Fibroblast of lung (primary cell): ENCODE data around the gene ACAA1. TPM values are rescaled to one million over a fixed set of nuclear protein-coding genes. Genes with fewer than 3 reads are reported as not detected.

ENCODE experiments used
- DNase-seq, 2 donors: peaks; one replicate each; pipeline versions ENCODE4 v3.0.0 to v3.0.0-alpha.2; 2010; ENCODE audit warnings: low read depth in 2 of 2
- H2AFZ ChIP-seq: 2 replicates; pipeline ENCODE4 v1.5.1; 2012; ENCODE audit warnings: low read length, control low read depth, inconsistent platforms
- H3K27ac ChIP-seq: 2 replicates; pipeline ENCODE4 v1.5.1; 2011; ENCODE audit warnings: low read length, control low read depth; ENCODE audit not compliant: insufficient read depth
- H3K27me3 ChIP-seq: 2 replicates; pipeline ENCODE4 v1.5.1; 2011; ENCODE audit warnings: mild to moderate bottlenecking, low read length; ENCODE audit not compliant: control insufficient read depth, insufficient read depth
- H3K36me3 ChIP-seq: 2 replicates; pipeline ENCODE4 v1.5.1; 2011; ENCODE audit warnings: low read length; ENCODE audit not compliant: control insufficient read depth, insufficient read depth
- H3K4me1 ChIP-seq: 2 replicates; pipeline ENCODE4 v1.5.1; 2011; ENCODE audit warnings: low read length; ENCODE audit not compliant: control insufficient read depth, insufficient read depth; ENCODE audit errors: extremely low read depth
- H3K4me2 ChIP-seq: 2 replicates; pipeline ENCODE4 v1.5.1; 2011; ENCODE audit warnings: low read length, control low read depth; ENCODE audit not compliant: insufficient read depth; ENCODE audit errors: extremely low read depth
- H3K4me3 ChIP-seq, 4 experiments: fragments of 200-600 bp in 1 of 4; sonication (generic) in 1 of 4; replicated peaks in 1 of 4; 2 replicates each; pipeline ENCODE4 v1.5.1; 2011 to 2016; ENCODE audit warnings: low read length in 4 of 4, low read depth in 3 of 4, mild to moderate bottlenecking in 3 of 4, control low read depth in 2 of 4, inconsistent platforms in 1 of 4, mixed read lengths in 1 of 4; ENCODE audit not compliant: insufficient read depth in 1 of 4; ENCODE audit errors: control extremely low read depth in 1 of 4
- H3K79me2 ChIP-seq: 2 replicates; pipeline ENCODE4 v1.5.1; 2012; ENCODE audit warnings: mild to moderate bottlenecking, low read length, inconsistent platforms; ENCODE audit not compliant: control insufficient read depth, insufficient read depth
- H3K9ac ChIP-seq: 2 replicates; pipeline ENCODE4 v1.5.1; 2011; ENCODE audit warnings: mild to moderate bottlenecking, low read length, control low read depth; ENCODE audit not compliant: insufficient read depth
- H3K9me3 ChIP-seq: 2 replicates; pipeline ENCODE4 v1.5.1; 2012; ENCODE audit warnings: low read depth, low read length; ENCODE audit not compliant: control insufficient read depth, insufficient read depth
- H4K20me1 ChIP-seq: 2 replicates; pipeline ENCODE4 v1.5.1; 2011; ENCODE audit warnings: low read length; ENCODE audit not compliant: control insufficient read depth, insufficient read depth; ENCODE audit errors: extremely low read depth
- EZH2 ChIP-seq: IDR thresholded peaks from 2 replicates; pipeline ENCODE4 v1.5.1; 2012; ENCODE audit warnings: low read length, control low read depth, mild to moderate bottlenecking; ENCODE audit errors: missing control alignments
- polyA plus RNA-seq, 2 donors: library from polyadenylated mRNA; depleted of rRNA in 1 of 2; stranded (reverse) in 1 of 2; unstranded in 1 of 2; fragments of >200 nt; gene quantifications; 2 replicates each; pipeline ENCODE4 v1.2.1, GENCODE V29; 2011 to 2012; ENCODE audit warnings: missing spikeins in 1 of 2
- total RNA-seq: library from RNA; depleted of rRNA; stranded (reverse); fragments of >200 nt; gene quantifications from 2 replicates; pipeline ENCODE4 v1.2.1, GENCODE V29; 2014
- TF ChIP-seq, protein P1 (sequence below), 2 donors: IDR thresholded peaks in 1 of 2; conservative IDR thresholded peaks in 1 of 2; 1 replicate in 1 of 2; 2 replicates in 1 of 2; pipeline ENCODE4 v1.5.1; 2011 to 2012; ENCODE audit warnings: low read length in 2 of 2, control low read depth in 1 of 2, inconsistent platforms in 1 of 2, low read depth in 1 of 2, mild to moderate bottlenecking in 1 of 2

The ACAA1 gene
- total and polyA plus RNA-seq, 2 donors (not counting 1 experiment from before 2014, with no cell fraction given): 40.6 to 41.0 TPM

DNA sequence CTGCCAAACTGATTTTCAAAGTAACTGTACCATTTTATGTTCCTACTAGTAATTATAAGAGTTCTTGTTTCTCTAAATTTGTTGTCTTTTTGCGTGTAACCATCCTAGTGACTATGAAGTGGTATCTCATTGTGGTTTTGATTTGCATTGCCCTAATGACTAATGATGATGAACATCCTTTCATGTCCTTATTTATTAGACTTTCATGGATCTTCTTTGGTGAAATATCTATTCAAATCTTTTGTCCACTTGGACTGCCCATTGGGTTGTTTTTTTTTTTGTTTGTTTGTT is 32.0 kb upstream of the ACAA1 start:
- H3K4me2 ChIP-seq: peak overlapping the region; percentile 85
- no peaks in the 10 kb centered on the region for H3K9me3 ChIP-seq
- H3K4me1 ChIP-seq: peaks cover 11% of the 10 kb centered on the region
- peaks cover 85% of the 10 kb centered on the region for H3K79me2 ChIP-seq
- H4K20me1 ChIP-seq: no peaks in the 10 kb centered on the region
- TF ChIP-seq EZH2: no peak
- TF ChIP-seq, protein P1, sequence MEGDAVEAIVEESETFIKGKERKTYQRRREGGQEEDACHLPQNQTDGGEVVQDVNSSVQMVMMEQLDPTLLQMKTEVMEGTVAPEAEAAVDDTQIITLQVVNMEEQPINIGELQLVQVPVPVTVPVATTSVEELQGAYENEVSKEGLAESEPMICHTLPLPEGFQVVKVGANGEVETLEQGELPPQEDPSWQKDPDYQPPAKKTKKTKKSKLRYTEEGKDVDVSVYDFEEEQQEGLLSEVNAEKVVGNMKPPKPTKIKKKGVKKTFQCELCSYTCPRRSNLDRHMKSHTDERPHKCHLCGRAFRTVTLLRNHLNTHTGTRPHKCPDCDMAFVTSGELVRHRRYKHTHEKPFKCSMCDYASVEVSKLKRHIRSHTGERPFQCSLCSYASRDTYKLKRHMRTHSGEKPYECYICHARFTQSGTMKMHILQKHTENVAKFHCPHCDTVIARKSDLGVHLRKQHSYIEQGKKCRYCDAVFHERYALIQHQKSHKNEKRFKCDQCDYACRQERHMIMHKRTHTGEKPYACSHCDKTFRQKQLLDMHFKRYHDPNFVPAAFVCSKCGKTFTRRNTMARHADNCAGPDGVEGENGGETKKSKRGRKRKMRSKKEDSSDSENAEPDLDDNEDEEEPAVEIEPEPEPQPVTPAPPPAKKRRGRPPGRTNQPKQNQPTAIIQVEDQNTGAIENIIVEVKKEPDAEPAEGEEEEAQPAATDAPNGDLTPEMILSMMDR (conservative IDR thresholded peaks at IDR 0.05 in 1 of 2, IDR thresholded peaks at IDR 0.05 in 1 of 2; ENCODE audit: low read depth in 1 of 2, low read length in 2 of 2): no peak
- H2AFZ ChIP-seq: no peak overlapping the region
- no peak overlapping the region for H3K9ac ChIP-seq
- H3K27me3 ChIP-seq: no peaks in the 10 kb centered on the region
- H3K4me3 ChIP-seq: peak overlapping the region; percentile 23 to 35 (median 28)
- DNase-seq: peak in 1 of 2 donors; percentile 55
- H3K36me3 ChIP-seq: no peaks in the 10 kb centered on the region
- H3K27ac ChIP-seq: peak overlapping the region; percentile 85

DNA sequence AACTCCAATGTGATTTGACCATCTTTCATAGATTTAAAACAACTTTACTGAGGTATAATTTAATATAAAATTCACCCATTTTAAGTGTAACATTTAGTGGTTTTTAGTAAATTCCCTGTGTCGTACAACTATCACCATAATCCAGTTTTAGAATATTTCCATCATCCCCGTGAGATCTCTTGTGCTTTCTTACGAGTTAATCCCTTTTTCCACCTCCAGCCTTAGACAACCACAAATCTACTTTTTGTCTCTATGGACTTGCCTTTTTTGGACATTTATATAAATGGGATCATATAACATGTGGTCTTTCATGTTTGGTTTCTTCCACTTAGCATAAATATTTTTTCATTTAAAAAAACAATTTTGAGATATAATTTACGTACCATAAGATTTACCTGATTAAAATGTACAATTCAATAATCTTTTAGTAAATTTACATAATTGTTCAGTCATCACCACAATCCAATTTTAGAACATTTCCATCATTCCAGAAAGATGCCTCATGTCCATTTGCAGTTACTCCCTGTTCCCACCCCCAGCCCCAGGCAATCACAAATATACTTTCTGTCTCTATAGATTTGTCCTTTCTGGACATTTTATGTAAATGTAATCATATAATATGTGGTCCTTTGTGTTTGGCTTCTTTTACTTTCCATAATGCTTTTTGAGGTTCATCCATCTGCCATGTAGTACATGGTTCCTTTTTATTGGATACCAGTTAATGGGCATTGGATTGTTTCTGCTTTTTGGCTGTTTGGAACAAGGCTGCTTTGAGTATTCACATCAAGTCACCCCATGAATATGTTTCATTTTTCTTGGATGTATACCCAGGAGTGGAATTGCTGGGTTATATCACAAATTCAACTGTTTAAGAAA is 31.5 kb upstream of the ACAA1 start:
- Histone ChIP-seq H3K36me3 (no peaks in the 10 kb centered on the region), H4K20me1 (no peaks in the 10 kb centered on the region), H3K4me3 (peak overlapping the region; percentile 23 to 35 (median 28)), H3K4me2 (peak overlapping the region; percentile 85), H3K9me3 (no peaks in the 10 kb centered on the region), H2AFZ (no peak overlapping the region), H3K27ac (peak overlapping the region; percentile 85), H3K79me2 (peaks cover 79% of the 10 kb centered on the region), H3K4me1 (peaks cover 11% of the 10 kb centered on the region), H3K9ac (no peak overlapping the region), H3K27me3 (no peaks in the 10 kb centered on the region)
- TF ChIP-seq, protein P1 (conservative IDR thresholded peaks at IDR 0.05 in 1 of 2, IDR thresholded peaks at IDR 0.05 in 1 of 2; ENCODE audit: low read depth in 1 of 2, low read length in 2 of 2): no peak
- TF ChIP-seq EZH2: no peak
- DNase-seq: peak; percentile 65 to 79

DNA sequence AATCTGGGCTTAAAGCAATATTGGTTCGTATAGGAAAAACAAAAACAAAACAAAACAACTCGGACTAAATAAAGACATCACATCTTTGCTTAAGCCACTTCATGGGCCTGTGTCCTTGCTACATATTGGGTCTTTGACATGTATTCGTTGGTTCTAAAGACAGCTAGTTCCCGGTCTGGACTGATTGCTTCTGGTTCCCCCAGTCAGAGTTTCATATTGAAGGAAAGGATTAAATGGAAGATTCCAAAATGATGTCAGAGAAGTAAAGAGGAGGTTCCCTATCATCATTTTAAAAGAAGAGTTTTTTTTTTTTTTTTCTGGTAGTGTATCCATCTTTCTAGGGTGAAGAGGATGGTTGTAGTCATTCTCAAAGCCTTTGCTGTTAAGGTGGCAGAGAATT is 30.7 kb upstream of the ACAA1 start:
- no peak for TF ChIP-seq EZH2
- TF ChIP-seq, protein P1 (conservative IDR thresholded peaks at IDR 0.05 in 1 of 2, IDR thresholded peaks at IDR 0.05 in 1 of 2; ENCODE audit: low read depth in 1 of 2, low read length in 2 of 2): no peak
- peaks cover 11% of the 10 kb centered on the region for H3K4me1 ChIP-seq

More for the DNA sequence above, 30.7 kb upstream of the ACAA1 start:
- Histone ChIP-seq H3K4me2 (peak overlapping the region; percentile 85), H4K20me1 (no peaks in the 10 kb centered on the region), H3K4me3 (peak overlapping the region in 2 of 4 experiments; percentile 24 to 85), H2AFZ (no peak overlapping the region), H3K27me3 (no peaks in the 10 kb centered on the region), H3K9ac (no peak overlapping the region), H3K36me3 (no peaks in the 10 kb centered on the region), H3K79me2 (peaks cover 71% of the 10 kb centered on the region), H3K27ac (peak overlapping the region; percentile 85), H3K9me3 (no peaks in the 10 kb centered on the region)
- DNase-seq: no peak
